H1 (cell line): ENCODE data around the gene ZMYND12.

Experiments used
- CEBPB ChIP-seq: IDR thresholded peaks from 2 replicates; pipeline ENCODE4 v1.6.1; 2012; ENCODE audit warnings: low read depth, low read length
- CHD1 ChIP-seq: IDR thresholded peaks from 2 replicates; pipeline ENCODE4 v1.6.1; 2012; ENCODE audit warnings: low read depth, low read length, improper control_type of control experiment
- CTCF ChIP-seq, 3 experiments: IDR thresholded peaks; 1 replicate in 2 of 3; 2 replicates in 1 of 3; pipeline versions ENCODE4 v1.5.1 to v1.6.1; 2011; ENCODE audit warnings: low read length in 3 of 3, mild to moderate bottlenecking in 3 of 3, inconsistent platforms in 2 of 3, low read depth in 1 of 3, moderate library complexity in 1 of 3; ENCODE audit not compliant: insufficient read depth in 1 of 3; ENCODE audit errors: control extremely low read depth in 1 of 3
- EP300 ChIP-seq, 2 experiments: IDR thresholded peaks; 1 replicate in 1 of 2; 2 replicates in 1 of 2; pipeline ENCODE4 v1.6.1; 2011 to 2012; ENCODE audit warnings: low read depth in 2 of 2, low read length in 2 of 2, mild to moderate bottlenecking in 2 of 2, borderline replicate concordance in 1 of 2, inconsistent platforms in 1 of 2, moderate library complexity in 1 of 2
- EZH2 ChIP-seq: fragments of 200-600 bp; sonication (generic); IDR thresholded peaks from 2 replicates; pipeline ENCODE4 v1.7.1; 2012; ENCODE audit warnings: low read depth, mild to moderate bottlenecking, moderate library complexity, low read length, inconsistent platforms; ENCODE audit not compliant: severe bottlenecking
- JUND ChIP-seq: IDR thresholded peaks from 2 replicates; pipeline ENCODE4 v1.6.1; 2011; ENCODE audit warnings: mild to moderate bottlenecking, improper control_type of control experiment, low read length
- MAX ChIP-seq: IDR thresholded peaks from 2 replicates; pipeline ENCODE4 v1.6.1; 2012; ENCODE audit warnings: inconsistent platforms
- SUZ12 ChIP-seq: fragments of 200-600 bp; sonication (generic); IDR thresholded peaks from 2 replicates; pipeline ENCODE4 v1.6.1; 2012; ENCODE audit warnings: mild to moderate bottlenecking, inconsistent platforms, low read length, moderate library complexity, mixed read lengths
- ZNF274 ChIP-seq: IDR thresholded peaks from 2 replicates; pipeline ENCODE4 v1.7.0; 2012; ENCODE audit warnings: low read length, borderline replicate concordance; ENCODE audit errors: extremely low read depth

GRCh38 chr1:42420121-42420520, 35.7 kb downstream of the ZMYND12 start:
- TF ChIP-seq CTCF (IDR thresholded peaks at IDR 0.05; ENCODE audit: control extremely low read depth in 1 of 3, insufficient read depth in 1 of 3, low read depth in 1 of 3, low read length in 3 of 3) (no peak), EP300 (IDR thresholded peaks at IDR 0.05; ENCODE audit: borderline replicate concordance in 1 of 2, low read depth in 2 of 2, low read length in 2 of 2) (no peak), EZH2 (no peak), ZNF274 (no peak), JUND (no peak), CHD1 (no peak), CEBPB (no peak), SUZ12 (no peak; the same call in 1 of the 2 replicates), MAX (no peak)
